H9 (cell line): ENCODE results near the gene SERTAD1. TPM values are rescaled to one million over a fixed set of nuclear protein-coding genes. Genes with fewer than 3 reads are reported as not detected.

Experiments
- DNase-seq: peaks from one replicate; pipeline ENCODE4 v3.0.0-alpha.2; 2017
- H2AFZ ChIP-seq: one replicate; pipeline ENCODE4 v1.6.1; 2013; ENCODE audit warnings: mild to moderate bottlenecking, low read length, control low read depth, moderate library complexity
- H2AK5ac ChIP-seq: 2 replicates; pipeline ENCODE4 v1.6.1; 2013; ENCODE audit warnings: low read length, control low read depth, mixed read lengths; ENCODE audit not compliant: insufficient read length
- H2BK120ac ChIP-seq: one replicate; pipeline ENCODE4 v1.6.1; 2013; ENCODE audit warnings: low read depth, mild to moderate bottlenecking, low read length, control low read depth, inconsistent platforms; ENCODE audit not compliant: poor library complexity, severe bottlenecking
- H2BK12ac ChIP-seq: 2 replicates; pipeline ENCODE4 v1.6.1; 2013; ENCODE audit warnings: low read length, control low read depth, mixed read lengths, low read depth; ENCODE audit not compliant: insufficient read length
- H2BK15ac ChIP-seq: 2 replicates; pipeline ENCODE4 v1.6.1; 2013; ENCODE audit warnings: low read depth, low read length, control low read depth
- H2BK20ac ChIP-seq: one replicate; pipeline ENCODE4 v1.6.1; 2013; ENCODE audit warnings: low read depth, mild to moderate bottlenecking, low read length, control low read depth, inconsistent platforms; ENCODE audit not compliant: poor library complexity, severe bottlenecking
- H2BK5ac ChIP-seq: 2 replicates; pipeline ENCODE4 v1.6.1; 2013; ENCODE audit warnings: low read length, control low read depth, mixed read lengths; ENCODE audit not compliant: insufficient read length
- H3K14ac ChIP-seq: 2 replicates; pipeline ENCODE4 v1.6.1; 2013; ENCODE audit warnings: low read length, control low read depth; ENCODE audit not compliant: insufficient read depth
- H3K18ac ChIP-seq: 2 replicates; pipeline ENCODE4 v1.6.1; 2013; ENCODE audit warnings: low read depth, mild to moderate bottlenecking, mixed read lengths, low read length, control low read depth; ENCODE audit not compliant: insufficient read length
- H3K23ac ChIP-seq: 2 replicates; pipeline ENCODE4 v1.6.1; 2013; ENCODE audit warnings: low read length, control low read depth, mixed read lengths, low read depth; ENCODE audit not compliant: insufficient read length
- H3K23me2 ChIP-seq: 2 replicates; pipeline ENCODE4 v1.6.1; 2013; ENCODE audit warnings: low read depth, mild to moderate bottlenecking, mixed read lengths, low read length, control low read depth; ENCODE audit not compliant: insufficient read length, poor library complexity, severe bottlenecking
- H3K27ac ChIP-seq: 2 replicates; pipeline ENCODE4 v1.5.1; 2013; ENCODE audit warnings: low read length, control low read depth, mixed read lengths, low read depth; ENCODE audit not compliant: insufficient read length
- H3K27me3 ChIP-seq: 2 replicates; pipeline ENCODE4 v1.6.1; 2013; ENCODE audit warnings: low read length, control low read depth, inconsistent platforms; ENCODE audit not compliant: insufficient read depth
- H3K4ac ChIP-seq: 2 replicates; pipeline ENCODE4 v1.6.1; 2013; ENCODE audit warnings: low read depth, mild to moderate bottlenecking, control low read depth, inconsistent platforms, low read length, moderate library complexity
- H3K4me1 ChIP-seq: 2 replicates; pipeline ENCODE4 v1.6.1; 2013; ENCODE audit warnings: low read length, control low read depth, inconsistent platforms; ENCODE audit not compliant: insufficient read depth
- H3K4me2 ChIP-seq: 2 replicates; pipeline ENCODE4 v1.6.1; 2013; ENCODE audit warnings: low read length, control low read depth, mixed read lengths; ENCODE audit not compliant: insufficient read length, insufficient read depth
- H3K56ac ChIP-seq: 2 replicates; pipeline ENCODE4 v1.6.1; 2013; ENCODE audit warnings: low read depth, mild to moderate bottlenecking, mixed read lengths, low read length, control low read depth; ENCODE audit not compliant: insufficient read length
- H3K79me1 ChIP-seq: 2 replicates; pipeline ENCODE4 v1.6.1; 2013; ENCODE audit warnings: low read depth, mild to moderate bottlenecking, moderate library complexity, low read length, control low read depth, inconsistent platforms; ENCODE audit not compliant: insufficient read depth, poor library complexity, severe bottlenecking
- H3K79me2 ChIP-seq: 2 replicates; pipeline ENCODE4 v1.6.1; 2013; ENCODE audit warnings: low read length, control low read depth, inconsistent platforms; ENCODE audit not compliant: insufficient read depth
- H3K9ac ChIP-seq: 2 replicates; pipeline ENCODE4 v1.6.1; 2013; ENCODE audit warnings: low read length, control low read depth, mixed read lengths; ENCODE audit not compliant: insufficient read length; ENCODE audit errors: extremely low read depth
- H3K9me3 ChIP-seq: one replicate; pipeline ENCODE4 v1.6.1; 2013; ENCODE audit warnings: low read depth, low read length, inconsistent platforms; ENCODE audit not compliant: control insufficient read depth
- H3T11ph ChIP-seq: one replicate; pipeline ENCODE4 v1.6.1; 2013; ENCODE audit warnings: mild to moderate bottlenecking, low read length, control low read depth, inconsistent platforms
- H4K20me1 ChIP-seq: one replicate; pipeline ENCODE4 v1.6.1; 2013; ENCODE audit not compliant: control insufficient read depth, insufficient read length, insufficient read depth
- H4K5ac ChIP-seq: 2 replicates; pipeline ENCODE4 v1.6.1; 2013; ENCODE audit warnings: low read depth, mild to moderate bottlenecking, mixed read lengths, low read length, control low read depth; ENCODE audit not compliant: insufficient read length
- H4K8ac ChIP-seq: replicated peaks from 2 replicates; pipeline ENCODE4 v1.6.1; 2013; ENCODE audit warnings: low read length, control low read depth, mixed read lengths, low read depth; ENCODE audit not compliant: insufficient read length
- H4K91ac ChIP-seq: 2 replicates; pipeline ENCODE4 v1.6.1; 2013; ENCODE audit warnings: low read depth, mild to moderate bottlenecking, moderate library complexity, mixed read lengths, low read length, control low read depth; ENCODE audit not compliant: insufficient read length
- H3K27ac Mint-ChIP-seq, 3 experiments: 2 replicates in 2 of 3; 3 replicates in 1 of 3; pipeline ENCODE4 v1.8.0; 2020 to 2021; ENCODE audit warnings: mixed read lengths in 3 of 3, mild to moderate bottlenecking in 1 of 3, moderate library complexity in 1 of 3
- H3K27me3 Mint-ChIP-seq: 2 replicates; pipeline ENCODE4 v1.8.0; 2021; ENCODE audit warnings: low read depth, mild to moderate bottlenecking, moderate library complexity, mixed read lengths
- H3K36me3 Mint-ChIP-seq, 3 experiments: 2 replicates in 2 of 3; 3 replicates in 1 of 3; pipeline ENCODE4 v1.8.0; 2020 to 2021; ENCODE audit warnings: low read depth in 3 of 3, mixed read lengths in 3 of 3; ENCODE audit not compliant: insufficient read depth in 1 of 3
- H3K4me1 Mint-ChIP-seq, 2 experiments: 2 replicates each; pipeline ENCODE4 v1.8.0; 2020; ENCODE audit warnings: mixed read lengths in 2 of 2
- H3K4me3 Mint-ChIP-seq, 2 experiments: 2 replicates in 1 of 2; 3 replicates in 1 of 2; pipeline ENCODE4 v1.8.0; 2020 to 2021; ENCODE audit warnings: mild to moderate bottlenecking in 2 of 2, mixed read lengths in 2 of 2, moderate library complexity in 1 of 2
- H3K9me3 Mint-ChIP-seq, 2 experiments: 2 replicates in 1 of 2; 3 replicates in 1 of 2; pipeline ENCODE4 v1.8.0; 2020; ENCODE audit warnings: mild to moderate bottlenecking in 2 of 2, mixed read lengths in 2 of 2, moderate library complexity in 1 of 2
- CTCF ChIP-seq: fragments of 200-600 bp; sonication (generic); conservative IDR thresholded peaks from 3 replicates; pipeline ENCODE4 v1.8.0; 2021; ENCODE audit warnings: antibody characterized with exemption, mild to moderate bottlenecking
- WGBS: extraction: QIAGEN DNeasy Blood & Tissue Kit; methylation state at CpG from one replicate; pipeline ENCODE4 v1.1.7; 2013; ENCODE audit warnings: missing lambda C conversion rate, low lambda C conversion rate, mixed read lengths; ENCODE audit not compliant: insufficient read length; ENCODE audit errors: extremely low coverage; 5-methylcytosine and 5-hydroxymethylcytosine counted together
- total RNA-seq: library from RNA; stranded (reverse); gene quantifications from 2 replicates; pipeline ENCODE4 v1.2.1, GENCODE V29; 2021

The SERTAD1 gene
- total RNA-seq, 1 experiment from 2014 or later: 7.9 TPM

GRCh38 chr19:40466985-40467734 lies 41.4 kb upstream of the SERTAD1 start, which contains the start of gene SPTBN4:
Gene SPTBN4, plus strand, starts transcription at chr19:40467001. Its CDS starts 5,621 bp downstream, at chr19:40472622.
- Histone ChIP-seq H3K9ac (no peak within 1 kb of the TSS), H2AFZ (no peak within 1 kb of the TSS), H3K79me1 (no peaks in the 10 kb centered on the region), H4K91ac (no peak within 1 kb of the TSS), H3K23ac (no peak within 1 kb of the TSS), H3K4me2 (peak within 1 kb of the TSS; percentile 47), H3K4ac (no peak within 1 kb of the TSS), H2BK15ac (no peak within 1 kb of the TSS), H3K56ac (no peak within 1 kb of the TSS), H3K79me2 (no peaks in the 10 kb centered on the region), H3K18ac (no peak within 1 kb of the TSS), H3K14ac (no peak within 1 kb of the TSS; the same call in 1 of the 2 replicates), H2BK20ac (no peak within 1 kb of the TSS), H3K23me2 (no peaks in the 10 kb centered on the region), H3K9me3 (no peaks in the 10 kb centered on the region), H4K20me1 (no peaks in the 10 kb centered on the region), H4K8ac (no peak within 1 kb of the TSS), H3K4me1 (no peaks in the 10 kb centered on the region; the same call in 1 of the 2 replicates), H2BK5ac (no peak within 1 kb of the TSS), H3K27me3 (peaks cover 11% of the 10 kb centered on the region; the same call in 1 of the 2 replicates), H2BK12ac (no peak within 1 kb of the TSS), H3K27ac (no peak within 1 kb of the TSS), H2BK120ac (no peak within 1 kb of the TSS), H4K5ac (no peak within 1 kb of the TSS), H3T11ph (no peak within 1 kb of the TSS), H2AK5ac (no peak within 1 kb of the TSS)
- Mint-ChIP-seq H3K27ac (no peak within 1 kb of the TSS), H3K36me3 (0 out of 7 replicates have a peak, but pooled peaks cover 0 to 4% (median 0%) of the 10 kb centered on the region in 3 experiments), H3K4me3 (peak within 1 kb of the TSS; percentile 59 to 83), H3K9me3 (peaks cover 0 to 5% of the 10 kb centered on the region in 2 experiments; a peak in 2 of 5 replicates), H3K27me3 (peaks cover 45% of the 10 kb centered on the region), H3K4me1 (peaks cover 14 to 18% of the 10 kb centered on the region in 2 experiments)
- no CpG with 5 or more reads among the region's 87 CpGs for WGBS
- peak; percentile 32 for DNase-seq
- no peak for TF ChIP-seq CTCF
